ENCODE results near the gene MYCBP2. TPM values are rescaled to one million over a fixed set of nuclear protein-coding genes. Genes with fewer than 3 reads are reported as not detected.

Gene MYCBP2
- total RNA-seq, 1 donor from 2014 or later, result 58.4 TPM

DNA sequence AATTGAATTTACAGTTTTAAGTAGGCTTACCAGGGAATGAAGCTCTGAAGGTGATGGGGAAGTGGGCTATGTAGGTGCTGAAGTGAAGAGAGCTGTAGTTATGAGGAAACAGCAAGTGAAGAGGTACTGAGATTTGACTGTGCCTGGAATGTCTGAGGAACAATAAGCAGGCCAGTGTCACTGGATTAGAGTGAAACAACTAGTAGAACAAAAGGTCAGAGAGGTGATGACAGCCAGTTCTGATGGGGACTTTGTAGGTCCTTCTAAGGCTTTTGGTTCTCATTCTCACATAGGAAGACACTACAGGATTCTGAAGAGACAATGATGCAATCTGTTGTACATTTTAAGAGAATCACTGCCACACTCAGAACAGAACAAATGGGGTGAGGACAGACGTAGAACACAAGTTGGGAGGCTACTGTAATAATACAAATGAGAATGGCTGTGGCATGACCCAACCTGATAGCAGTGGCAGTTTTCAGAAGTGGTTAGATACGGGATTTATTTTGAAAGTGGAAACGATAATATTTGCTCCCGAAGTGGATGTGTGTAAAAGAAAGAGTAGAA is 130.8 kb downstream of the MYCBP2 start:
- no peak for DNase-seq (ENCODE audit: low spot score, unreplicated experiment)
- Mint-ChIP-seq H3K27me3 (no peaks in the 10 kb centered on the region), H3K27ac (no peak overlapping the region), H3K4me1 (ENCODE audit: low read depth) (no peaks in the 10 kb centered on the region), H3K4me3 (ENCODE audit: low read depth) (no peak overlapping the region), H3K9me3 (ENCODE audit: low read depth) (peaks cover 3% of the 10 kb centered on the region), H3K36me3 (ENCODE audit: insufficient read depth) (peaks cover 13% of the 10 kb centered on the region)
- TF ChIP-seq, protein P1, sequence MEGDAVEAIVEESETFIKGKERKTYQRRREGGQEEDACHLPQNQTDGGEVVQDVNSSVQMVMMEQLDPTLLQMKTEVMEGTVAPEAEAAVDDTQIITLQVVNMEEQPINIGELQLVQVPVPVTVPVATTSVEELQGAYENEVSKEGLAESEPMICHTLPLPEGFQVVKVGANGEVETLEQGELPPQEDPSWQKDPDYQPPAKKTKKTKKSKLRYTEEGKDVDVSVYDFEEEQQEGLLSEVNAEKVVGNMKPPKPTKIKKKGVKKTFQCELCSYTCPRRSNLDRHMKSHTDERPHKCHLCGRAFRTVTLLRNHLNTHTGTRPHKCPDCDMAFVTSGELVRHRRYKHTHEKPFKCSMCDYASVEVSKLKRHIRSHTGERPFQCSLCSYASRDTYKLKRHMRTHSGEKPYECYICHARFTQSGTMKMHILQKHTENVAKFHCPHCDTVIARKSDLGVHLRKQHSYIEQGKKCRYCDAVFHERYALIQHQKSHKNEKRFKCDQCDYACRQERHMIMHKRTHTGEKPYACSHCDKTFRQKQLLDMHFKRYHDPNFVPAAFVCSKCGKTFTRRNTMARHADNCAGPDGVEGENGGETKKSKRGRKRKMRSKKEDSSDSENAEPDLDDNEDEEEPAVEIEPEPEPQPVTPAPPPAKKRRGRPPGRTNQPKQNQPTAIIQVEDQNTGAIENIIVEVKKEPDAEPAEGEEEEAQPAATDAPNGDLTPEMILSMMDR (IDR thresholded peaks at IDR 0.05; ENCODE audit: unreplicated experiment), result no peak

DNA sequence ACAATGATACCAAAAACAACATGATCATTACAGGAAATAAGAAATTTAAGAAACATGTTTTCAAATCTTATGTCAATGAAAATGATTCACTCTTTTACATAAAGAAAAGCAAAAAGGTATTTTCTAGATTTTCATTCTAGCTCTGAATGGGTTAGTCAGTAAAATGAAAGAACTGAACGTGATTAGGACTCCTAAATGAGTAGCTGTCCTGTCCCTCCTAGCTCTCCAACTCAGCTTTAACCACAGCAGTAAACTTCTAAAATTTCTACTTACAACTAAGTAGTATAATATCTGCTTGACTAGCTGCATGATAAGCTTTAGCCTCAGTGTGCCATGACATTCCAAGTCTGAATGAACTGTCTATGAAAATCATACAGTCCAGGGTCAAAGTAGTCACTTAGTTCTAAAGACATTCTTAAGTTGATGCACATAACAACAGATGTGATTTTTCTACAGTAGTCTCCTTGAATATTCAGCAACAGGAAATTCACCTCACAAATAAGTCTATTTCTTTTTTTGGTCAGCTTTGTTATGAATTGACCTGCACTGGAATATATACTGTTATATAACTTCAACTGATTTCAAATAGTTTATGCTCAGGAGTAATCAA is 136.4 kb downstream of the MYCBP2 start:
- Mint-ChIP-seq H3K27ac (no peak overlapping the region), H3K9me3 (ENCODE audit: low read depth) (no peaks in the 10 kb centered on the region), H3K27me3 (no peaks in the 10 kb centered on the region), H3K4me3 (ENCODE audit: low read depth) (no peak overlapping the region), H3K36me3 (ENCODE audit: insufficient read depth) (peaks cover 14% of the 10 kb centered on the region), H3K4me1 (ENCODE audit: low read depth) (no peaks in the 10 kb centered on the region)
- TF ChIP-seq, protein P1 (IDR thresholded peaks at IDR 0.05; ENCODE audit: unreplicated experiment), result no peak
- no peak for DNase-seq (ENCODE audit: low spot score, unreplicated experiment)

DNA sequence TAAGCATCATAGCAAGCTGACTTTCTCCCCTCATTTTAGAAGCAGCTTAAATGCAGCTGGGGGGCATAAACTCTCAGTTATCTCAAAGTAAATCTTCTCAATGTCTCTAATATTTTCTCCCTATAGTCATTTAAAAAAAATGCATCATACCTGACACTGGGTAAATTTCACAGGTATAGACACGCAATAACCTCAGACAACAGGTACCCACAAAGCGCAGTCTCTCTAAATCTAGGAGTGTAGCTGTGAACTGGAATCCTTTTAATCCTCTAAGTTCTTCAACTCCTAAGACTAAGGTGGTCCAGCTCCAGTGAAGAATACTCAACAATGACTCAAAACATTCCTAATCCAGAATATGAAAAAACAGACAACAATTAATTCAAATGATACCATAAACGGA is 141.2 kb downstream of the MYCBP2 start:
- no peaks in the 10 kb centered on the region for H3K4me1 Mint-ChIP-seq (ENCODE audit: low read depth)
- H3K36me3 Mint-ChIP-seq (ENCODE audit: insufficient read depth), result peaks cover 15% of the 10 kb centered on the region
- DNase-seq (ENCODE audit: low spot score, unreplicated experiment), result no peak
- TF ChIP-seq, protein P1 (IDR thresholded peaks at IDR 0.05; ENCODE audit: unreplicated experiment), result no peak
- H3K27ac Mint-ChIP-seq, result no peak overlapping the region
- no peaks in the 10 kb centered on the region for H3K9me3 Mint-ChIP-seq (ENCODE audit: low read depth)
- no peak overlapping the region for H3K4me3 Mint-ChIP-seq (ENCODE audit: low read depth)
- H3K27me3 Mint-ChIP-seq, result no peaks in the 10 kb centered on the region

DNA sequence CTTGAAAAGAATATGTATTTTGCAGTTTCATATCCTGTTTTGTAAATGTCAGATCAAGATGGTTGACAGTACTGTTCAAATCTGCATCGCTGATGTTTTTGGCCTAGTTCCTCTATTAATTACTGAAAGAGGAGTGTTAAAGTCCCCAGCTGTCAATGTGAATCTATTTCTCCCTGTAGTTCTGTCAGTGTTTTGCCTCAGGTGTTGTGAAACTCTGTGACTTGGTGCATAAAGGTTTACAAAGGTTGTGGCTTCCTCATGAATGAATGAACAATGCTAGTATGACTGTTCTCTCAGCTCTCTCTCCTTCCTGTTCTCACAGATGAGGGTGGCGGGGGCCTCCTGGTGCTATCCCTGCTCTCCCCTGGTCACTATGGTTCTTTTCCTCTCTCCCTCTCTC is 142.4 kb downstream of the MYCBP2 start:
- no peak overlapping the region for H3K4me3 Mint-ChIP-seq (ENCODE audit: low read depth)
- no peak overlapping the region for H3K27ac Mint-ChIP-seq
- no peaks in the 10 kb centered on the region for H3K4me1 Mint-ChIP-seq (ENCODE audit: low read depth)
- H3K9me3 Mint-ChIP-seq (ENCODE audit: low read depth), result no peaks in the 10 kb centered on the region
- peaks cover 23% of the 10 kb centered on the region for H3K36me3 Mint-ChIP-seq (ENCODE audit: insufficient read depth)
- TF ChIP-seq, protein P1 (IDR thresholded peaks at IDR 0.05; ENCODE audit: unreplicated experiment), result no peak
- no peaks in the 10 kb centered on the region for H3K27me3 Mint-ChIP-seq
- DNase-seq (ENCODE audit: low spot score, unreplicated experiment), result no peak

DNA sequence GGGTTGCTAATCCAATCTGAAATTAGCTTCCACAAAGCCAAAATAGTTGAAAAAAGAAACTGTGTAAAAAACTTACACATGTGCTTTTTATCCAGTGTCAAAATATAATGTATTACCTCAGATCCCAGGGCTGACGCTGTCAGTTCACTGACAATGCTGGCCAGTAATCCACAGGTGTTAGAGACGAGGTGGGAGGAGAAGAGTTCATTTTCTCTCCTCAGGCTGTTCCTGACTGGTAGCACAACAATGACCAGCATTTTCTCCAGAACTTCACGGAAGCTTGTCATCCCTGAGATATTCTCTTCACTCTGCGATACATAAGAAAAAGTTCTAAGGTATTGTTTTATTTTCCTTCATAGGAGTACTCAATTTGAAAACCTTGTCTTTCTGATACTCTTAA is 146.9 kb downstream of the MYCBP2 start:
- no peak overlapping the region for H3K4me3 Mint-ChIP-seq (ENCODE audit: low read depth)
- H3K4me1 Mint-ChIP-seq (ENCODE audit: low read depth), result no peaks in the 10 kb centered on the region
- no peaks in the 10 kb centered on the region for H3K9me3 Mint-ChIP-seq (ENCODE audit: low read depth)
- DNase-seq (ENCODE audit: low spot score, unreplicated experiment), result no peak
- no peaks in the 10 kb centered on the region for H3K27me3 Mint-ChIP-seq
- H3K36me3 Mint-ChIP-seq (ENCODE audit: insufficient read depth), result peaks cover 22% of the 10 kb centered on the region
- TF ChIP-seq, protein P1 (IDR thresholded peaks at IDR 0.05; ENCODE audit: unreplicated experiment), result no peak
- H3K27ac Mint-ChIP-seq, result no peak overlapping the region

Measured in progenitor cell of endocrine pancreas (in vitro differentiated cells).